Prostate gland (tissue), 2 donors: ENCODE results near the gene PRR5.

Source experiments
- POLR2A ChIP-seq: fragments of 450-650 bp; IDR thresholded peaks from one replicate; pipeline ENCODE4 v1.6.1; 2016; ENCODE audit warnings: antibody characterized with exemption, mild to moderate bottlenecking
- POLR2AphosphoS5 ChIP-seq: sonication (generic); formaldehyde crosslinking; IDR thresholded peaks from one replicate; pipeline ENCODE4 v1.6.1; 2017; ENCODE audit warnings: antibody characterized with exemption
- TF ChIP-seq, protein P1 (sequence below), 4 experiments: fragments of 200-600 bp in 2 of 4; fragments of 450-650 bp in 2 of 4; sonication (generic) in 2 of 4; IDR thresholded peaks; 1 replicate in 3 of 4; 2 replicates in 1 of 4; pipeline ENCODE4 v1.5.1; 2016 to 2019; ENCODE audit warnings: antibody characterized with exemption in 4 of 4, mild to moderate bottlenecking in 2 of 4, moderate library complexity in 2 of 4

DNA sequence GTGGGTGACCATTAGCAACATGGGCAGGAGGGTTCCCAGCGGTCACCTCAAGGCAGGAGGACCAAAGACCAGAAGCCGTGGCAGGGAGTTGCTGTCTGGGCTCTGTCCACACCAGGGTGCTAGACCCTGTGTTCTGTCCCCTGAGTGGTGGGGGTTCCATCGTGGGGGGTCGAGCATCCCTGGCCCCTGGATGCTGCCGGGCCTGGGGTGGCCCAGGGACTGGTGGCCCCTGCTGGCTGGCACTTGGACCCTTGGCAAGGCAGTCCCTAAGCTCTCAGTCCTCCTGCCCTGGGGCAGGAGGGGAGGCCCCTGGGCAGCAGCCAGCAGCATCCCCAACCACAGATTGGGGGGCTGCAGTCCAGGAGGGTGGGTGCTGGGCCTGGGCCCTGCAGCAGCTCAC, 37.0 kb downstream of the PRR5 start:
- TF ChIP-seq, protein P1, sequence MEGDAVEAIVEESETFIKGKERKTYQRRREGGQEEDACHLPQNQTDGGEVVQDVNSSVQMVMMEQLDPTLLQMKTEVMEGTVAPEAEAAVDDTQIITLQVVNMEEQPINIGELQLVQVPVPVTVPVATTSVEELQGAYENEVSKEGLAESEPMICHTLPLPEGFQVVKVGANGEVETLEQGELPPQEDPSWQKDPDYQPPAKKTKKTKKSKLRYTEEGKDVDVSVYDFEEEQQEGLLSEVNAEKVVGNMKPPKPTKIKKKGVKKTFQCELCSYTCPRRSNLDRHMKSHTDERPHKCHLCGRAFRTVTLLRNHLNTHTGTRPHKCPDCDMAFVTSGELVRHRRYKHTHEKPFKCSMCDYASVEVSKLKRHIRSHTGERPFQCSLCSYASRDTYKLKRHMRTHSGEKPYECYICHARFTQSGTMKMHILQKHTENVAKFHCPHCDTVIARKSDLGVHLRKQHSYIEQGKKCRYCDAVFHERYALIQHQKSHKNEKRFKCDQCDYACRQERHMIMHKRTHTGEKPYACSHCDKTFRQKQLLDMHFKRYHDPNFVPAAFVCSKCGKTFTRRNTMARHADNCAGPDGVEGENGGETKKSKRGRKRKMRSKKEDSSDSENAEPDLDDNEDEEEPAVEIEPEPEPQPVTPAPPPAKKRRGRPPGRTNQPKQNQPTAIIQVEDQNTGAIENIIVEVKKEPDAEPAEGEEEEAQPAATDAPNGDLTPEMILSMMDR (IDR thresholded peaks at IDR 0.05): no peak
- no peak for TF ChIP-seq POLR2A
- TF ChIP-seq POLR2AphosphoS5: no peak
